Retinal pigment epithelial cell (primary cell): ENCODE data around the gene KRT78.

Experiments used
- DNase-seq: peaks from one replicate; pipeline ENCODE4 v3.0.0-alpha.2; 2010; ENCODE audit warnings: low read depth
- H3K4me3 ChIP-seq: 2 replicates; pipeline ENCODE4 v1.5.1; 2011; ENCODE audit warnings: mild to moderate bottlenecking, low read length, control low read depth, moderate library complexity
- CTCF ChIP-seq: conservative IDR thresholded peaks from 2 replicates; pipeline ENCODE4 v1.5.1; 2011; ENCODE audit warnings: low read depth, low read length, control low read depth, inconsistent platforms

The KRT78 gene

GRCh38 chr12:52791271-52792184 is 57.3 kb downstream of the KRT78 start:
- no peak for DNase-seq
- no peak overlapping the region for H3K4me3 ChIP-seq
- no peak for TF ChIP-seq CTCF

GRCh38 chr12:52790427-52791270 is 58.1 kb downstream of the KRT78 start:
- no peak for DNase-seq
- H3K4me3 ChIP-seq, result no peak overlapping the region
- no peak for TF ChIP-seq CTCF

- no peak for TF ChIP-seq CTCF
- no peak overlapping the region for H3K4me3 ChIP-seq
- DNase-seq, result no peak
Observed at GRCh38 chr12:52789637-52790426, 59.0 kb downstream of the KRT78 start.

- TF ChIP-seq CTCF, result no peak
- no peak for DNase-seq
- no peak overlapping the region for H3K4me3 ChIP-seq
Observed at GRCh38 chr12:52788876-52789636, 59.7 kb downstream of the KRT78 start.

- no peak overlapping the region for H3K4me3 ChIP-seq
- DNase-seq, result no peak
- no peak for TF ChIP-seq CTCF
Observed at GRCh38 chr12:52788192-52788875, 60.5 kb downstream of the KRT78 start.
